Measurements from ENCODE around the gene NADK. TPM values are rescaled to one million over a fixed set of nuclear protein-coding genes. Genes with fewer than 3 reads are reported as not detected.

The NADK gene
- total and polyA plus RNA-seq, 2 of the 13 experiments (the other 11 are each of a cell fraction or from before 2014, with no cell fraction given): 56.6 to 60.1 TPM

- no peak overlapping the region for H3K4me3 ChIP-seq (replicated peaks in 1 of 3; ENCODE audit: insufficient read depth in 1 of 3, low read depth in 2 of 3, low read length in 3 of 3)
- WGBS (ENCODE audit: low lambda C conversion rate): 68% methylated on average over 4 of the region's 4 CpGs
- no TSS peak for BruUV-seq (replicated peaks)
- CTCF ChIA-PET (ENCODE audit: low intra/inter-chr PET ratio, low total read pairs): no interaction called here
- peaks cover 7% of the 10 kb centered on the region for H4K20me1 ChIP-seq (ENCODE audit: insufficient read depth, low read length)
- ATAC-seq (no peak), DNase-seq (ENCODE audit: low spot score) (no peak), FAIRE-seq (no peak)
- H3K36me3 ChIP-seq (replicated peaks in 1 of 2; ENCODE audit: control insufficient read depth in 1 of 2, insufficient read depth in 2 of 2, low read length in 2 of 2): peaks cover 0 to 20% of the 10 kb centered on the region in 2 experiments; a peak in 4 of 5 replicates
- H3K27me3 ChIP-seq (ENCODE audit: control insufficient read depth in 1 of 2, insufficient read depth in 2 of 2, low read length in 2 of 2): no peaks in the 10 kb centered on the region
- H2AFZ ChIP-seq (ENCODE audit: low read length): no peak overlapping the region
- H3K79me2 ChIP-seq (ENCODE audit: insufficient read depth, low read length): peaks cover 75% of the 10 kb centered on the region
- intact Hi-C loops (cut with micrococcal nuclease; ENCODE audit: unreplicated experiment): no loop called here
- peaks cover 46% of the 10 kb centered on the region for H3K4me1 ChIP-seq (ENCODE audit: insufficient read depth, low read length)
- H3K4me2 ChIP-seq (ENCODE audit: low read depth, low read length): no peak overlapping the region
- peaks cover 17% of the 10 kb centered on the region for H3K9me3 ChIP-seq (ENCODE audit: low read length)
- H3K27ac ChIP-seq (ENCODE audit: extremely low read length, insufficient read depth, low read length): no peak overlapping the region
- POLR2A ChIA-PET: interaction anchor here (0.8 to 1.4 kb wide), 3 partner anchors 9 to 135 kb away, joined by 3 read pairs; no protein-coding TSS in a partner anchor
- TF ChIP-seq ZBTB25 (CRISPR knock-in tag; IDR thresholded peaks at IDR 0.05) (no peak), ZNF512 (CRISPR knock-in tag; IDR thresholded peaks at IDR 0.05) (no peak), MAFK (conservative IDR thresholded peaks at IDR 0.05 in 1 of 2, IDR thresholded peaks at IDR 0.05 in 1 of 2; ENCODE audit: low read length in 2 of 2) (peak; percentile 80 to 89), MAFF (IDR thresholded peaks at IDR 0.05; ENCODE audit: low read depth, low read length) (peak; percentile 73)
- no peak overlapping the region for H3K9ac ChIP-seq (ENCODE audit: insufficient read depth, low read depth, low read length)
- in situ Hi-C loops (cut with HindIII; ENCODE audit: extremely low pct_ligation_motif_present, low pct_unique_long_range_greater_than_20kb): no loop called here
Observed at GRCh38 chr1:1773874-1774273, 4.4 kb downstream of the NADK start.

GRCh38 chr1:1771096-1771495 is 7.2 kb downstream of the NADK start:
- H3K36me3 ChIP-seq (replicated peaks in 1 of 2; ENCODE audit: control insufficient read depth in 1 of 2, insufficient read depth in 2 of 2, low read length in 2 of 2): peaks cover 0 to 20% of the 10 kb centered on the region in 2 experiments; a peak in 4 of 5 replicates
- ATAC-seq (no peak), FAIRE-seq (no peak), DNase-seq (ENCODE audit: low spot score) (no peak)
- ChIA-PET CTCF (ENCODE audit: low intra/inter-chr PET ratio, low total read pairs) (no interaction called here), POLR2A (no interaction called here)
- no peak overlapping the region for H3K9ac ChIP-seq (ENCODE audit: insufficient read depth, low read depth, low read length)
- peaks cover 83% of the 10 kb centered on the region for H3K79me2 ChIP-seq (ENCODE audit: insufficient read depth, low read length)
- H2AFZ ChIP-seq (ENCODE audit: low read length): no peak overlapping the region
- H4K20me1 ChIP-seq (ENCODE audit: insufficient read depth, low read length): peaks cover 7% of the 10 kb centered on the region
- H3K27ac ChIP-seq (ENCODE audit: extremely low read length, insufficient read depth, low read length): no peak overlapping the region
- intact Hi-C loops (cut with micrococcal nuclease; ENCODE audit: unreplicated experiment): no loop called here
- no peak overlapping the region for H3K4me3 ChIP-seq (replicated peaks in 1 of 3; ENCODE audit: insufficient read depth in 1 of 3, low read depth in 2 of 3, low read length in 3 of 3)
- H3K4me1 ChIP-seq (ENCODE audit: insufficient read depth, low read length): peaks cover 48% of the 10 kb centered on the region
- peaks cover 17% of the 10 kb centered on the region for H3K9me3 ChIP-seq (ENCODE audit: low read length)
- in situ Hi-C loops (cut with HindIII; ENCODE audit: extremely low pct_ligation_motif_present, low pct_unique_long_range_greater_than_20kb): no loop called here
- 99% methylated on average over 3 of the region's 3 CpGs for WGBS (ENCODE audit: low lambda C conversion rate)
- TF ChIP-seq NFE2 (CRISPR knock-in tag; IDR thresholded peaks at IDR 0.05) (no peak), MAFK (conservative IDR thresholded peaks at IDR 0.05 in 1 of 2, IDR thresholded peaks at IDR 0.05 in 1 of 2; ENCODE audit: low read length in 2 of 2) (peak in 1 of 2 experiments; percentile 32; a peak in 1 of 4 replicates)
- H3K4me2 ChIP-seq (ENCODE audit: low read depth, low read length): no peak overlapping the region
- no TSS peak for BruUV-seq (replicated peaks)
- no peaks in the 10 kb centered on the region for H3K27me3 ChIP-seq (ENCODE audit: control insufficient read depth in 1 of 2, insufficient read depth in 2 of 2, low read length in 2 of 2)

Measured in HepG2 (cell line).